ENCODE data around the gene GLOD5. TPM values are rescaled to one million over a fixed set of nuclear protein-coding genes. Genes with fewer than 3 reads are reported as not detected.

Gene GLOD5
- total and polyA plus RNA-seq, 9 of the 15 experiments (the other 6 are each of a cell fraction or from before 2014, with no cell fraction given), result 0.27 to 4.4 (median 2.2) TPM

DNA sequence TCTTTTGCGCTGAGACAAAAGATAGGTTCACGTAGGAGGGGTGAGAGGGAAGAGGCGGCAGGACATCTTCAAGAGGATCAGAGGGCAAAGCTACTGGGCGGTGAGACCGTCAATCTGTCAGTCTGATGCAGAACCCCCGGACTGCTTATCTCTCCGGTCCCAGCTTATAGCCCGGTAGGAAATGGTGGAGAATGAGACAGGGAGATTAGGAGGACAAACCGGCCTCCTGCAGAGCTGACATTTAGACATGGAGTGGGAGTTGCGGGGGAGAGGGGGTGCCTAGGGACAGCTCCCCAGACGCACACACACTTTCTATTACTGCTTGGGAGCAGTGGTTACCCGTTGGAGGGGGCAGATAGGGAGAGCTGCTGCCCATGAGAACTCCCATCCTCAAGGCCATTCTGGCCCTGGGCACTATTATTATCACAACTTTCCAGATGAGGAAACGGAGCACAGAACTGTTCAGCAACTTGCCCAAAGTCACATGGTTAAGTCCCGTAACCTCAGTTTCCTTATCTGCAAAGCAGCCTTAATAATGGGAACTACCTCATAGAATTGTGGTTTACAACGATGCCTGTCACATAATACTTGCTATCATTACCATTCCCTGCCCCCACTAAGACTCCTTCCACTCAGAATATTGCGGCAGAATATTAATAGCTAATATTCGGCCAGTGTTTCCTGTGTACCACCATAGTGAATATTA is 39.2 kb downstream of the GLOD5 start (continued):
- TF ChIP-seq, protein P1, sequence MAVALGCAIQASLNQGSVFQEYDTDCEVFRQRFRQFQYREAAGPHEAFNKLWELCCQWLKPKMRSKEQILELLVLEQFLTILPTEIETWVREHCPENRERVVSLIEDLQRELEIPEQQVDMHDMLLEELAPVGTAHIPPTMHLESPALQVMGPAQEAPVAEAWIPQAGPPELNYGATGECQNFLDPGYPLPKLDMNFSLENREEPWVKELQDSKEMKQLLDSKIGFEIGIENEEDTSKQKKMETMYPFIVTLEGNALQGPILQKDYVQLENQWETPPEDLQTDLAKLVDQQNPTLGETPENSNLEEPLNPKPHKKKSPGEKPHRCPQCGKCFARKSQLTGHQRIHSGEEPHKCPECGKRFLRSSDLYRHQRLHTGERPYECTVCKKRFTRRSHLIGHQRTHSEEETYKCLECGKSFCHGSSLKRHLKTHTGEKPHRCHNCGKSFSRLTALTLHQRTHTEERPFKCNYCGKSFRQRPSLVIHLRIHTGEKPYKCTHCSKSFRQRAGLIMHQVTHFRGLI (CRISPR knock-in tag; IDR thresholded peaks at IDR 0.05), result no peak
- TF ChIP-seq, protein P2, sequence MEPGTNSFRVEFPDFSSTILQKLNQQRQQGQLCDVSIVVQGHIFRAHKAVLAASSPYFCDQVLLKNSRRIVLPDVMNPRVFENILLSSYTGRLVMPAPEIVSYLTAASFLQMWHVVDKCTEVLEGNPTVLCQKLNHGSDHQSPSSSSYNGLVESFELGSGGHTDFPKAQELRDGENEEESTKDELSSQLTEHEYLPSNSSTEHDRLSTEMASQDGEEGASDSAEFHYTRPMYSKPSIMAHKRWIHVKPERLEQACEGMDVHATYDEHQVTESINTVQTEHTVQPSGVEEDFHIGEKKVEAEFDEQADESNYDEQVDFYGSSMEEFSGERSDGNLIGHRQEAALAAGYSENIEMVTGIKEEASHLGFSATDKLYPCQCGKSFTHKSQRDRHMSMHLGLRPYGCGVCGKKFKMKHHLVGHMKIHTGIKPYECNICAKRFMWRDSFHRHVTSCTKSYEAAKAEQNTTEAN (CRISPR knock-in tag; IDR thresholded peaks at IDR 0.05), result no peak
- no peak for TF ChIP-seq HSF4 (CRISPR knock-in tag; IDR thresholded peaks at IDR 0.05; ENCODE audit: borderline replicate concordance)
- TF ChIP-seq, protein P3, sequence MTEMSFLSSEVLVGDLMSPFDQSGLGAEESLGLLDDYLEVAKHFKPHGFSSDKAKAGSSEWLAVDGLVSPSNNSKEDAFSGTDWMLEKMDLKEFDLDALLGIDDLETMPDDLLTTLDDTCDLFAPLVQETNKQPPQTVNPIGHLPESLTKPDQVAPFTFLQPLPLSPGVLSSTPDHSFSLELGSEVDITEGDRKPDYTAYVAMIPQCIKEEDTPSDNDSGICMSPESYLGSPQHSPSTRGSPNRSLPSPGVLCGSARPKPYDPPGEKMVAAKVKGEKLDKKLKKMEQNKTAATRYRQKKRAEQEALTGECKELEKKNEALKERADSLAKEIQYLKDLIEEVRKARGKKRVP (CRISPR knock-in tag; IDR thresholded peaks at IDR 0.05), result no peak
- TF ChIP-seq GTF2E2 (tag; IDR thresholded peaks at IDR 0.05), result no peak
- TF ChIP-seq MAFG (tag; conservative IDR thresholded peaks at IDR 0.05), result no peak
- no peak for TF ChIP-seq ELF2 (CRISPR knock-in tag; IDR thresholded peaks at IDR 0.05)
- no peak for TF ChIP-seq ZNF408 (CRISPR knock-in tag; IDR thresholded peaks at IDR 0.05; ENCODE audit: low read depth)
- TF ChIP-seq MTF1 (CRISPR knock-in tag; IDR thresholded peaks at IDR 0.05; ENCODE audit: borderline replicate concordance), result no peak
- peak; percentile 98 for TF ChIP-seq POLR2AphosphoS5 (IDR thresholded peaks at IDR 0.05; ENCODE audit: control insufficient read depth, insufficient read depth, low read depth, low read length)
- no peak for TF ChIP-seq POU5F1 (IDR thresholded peaks at IDR 0.05; ENCODE audit: borderline replicate concordance, low read depth, low read length, partially characterized antibody)
- TF ChIP-seq, protein P4, sequence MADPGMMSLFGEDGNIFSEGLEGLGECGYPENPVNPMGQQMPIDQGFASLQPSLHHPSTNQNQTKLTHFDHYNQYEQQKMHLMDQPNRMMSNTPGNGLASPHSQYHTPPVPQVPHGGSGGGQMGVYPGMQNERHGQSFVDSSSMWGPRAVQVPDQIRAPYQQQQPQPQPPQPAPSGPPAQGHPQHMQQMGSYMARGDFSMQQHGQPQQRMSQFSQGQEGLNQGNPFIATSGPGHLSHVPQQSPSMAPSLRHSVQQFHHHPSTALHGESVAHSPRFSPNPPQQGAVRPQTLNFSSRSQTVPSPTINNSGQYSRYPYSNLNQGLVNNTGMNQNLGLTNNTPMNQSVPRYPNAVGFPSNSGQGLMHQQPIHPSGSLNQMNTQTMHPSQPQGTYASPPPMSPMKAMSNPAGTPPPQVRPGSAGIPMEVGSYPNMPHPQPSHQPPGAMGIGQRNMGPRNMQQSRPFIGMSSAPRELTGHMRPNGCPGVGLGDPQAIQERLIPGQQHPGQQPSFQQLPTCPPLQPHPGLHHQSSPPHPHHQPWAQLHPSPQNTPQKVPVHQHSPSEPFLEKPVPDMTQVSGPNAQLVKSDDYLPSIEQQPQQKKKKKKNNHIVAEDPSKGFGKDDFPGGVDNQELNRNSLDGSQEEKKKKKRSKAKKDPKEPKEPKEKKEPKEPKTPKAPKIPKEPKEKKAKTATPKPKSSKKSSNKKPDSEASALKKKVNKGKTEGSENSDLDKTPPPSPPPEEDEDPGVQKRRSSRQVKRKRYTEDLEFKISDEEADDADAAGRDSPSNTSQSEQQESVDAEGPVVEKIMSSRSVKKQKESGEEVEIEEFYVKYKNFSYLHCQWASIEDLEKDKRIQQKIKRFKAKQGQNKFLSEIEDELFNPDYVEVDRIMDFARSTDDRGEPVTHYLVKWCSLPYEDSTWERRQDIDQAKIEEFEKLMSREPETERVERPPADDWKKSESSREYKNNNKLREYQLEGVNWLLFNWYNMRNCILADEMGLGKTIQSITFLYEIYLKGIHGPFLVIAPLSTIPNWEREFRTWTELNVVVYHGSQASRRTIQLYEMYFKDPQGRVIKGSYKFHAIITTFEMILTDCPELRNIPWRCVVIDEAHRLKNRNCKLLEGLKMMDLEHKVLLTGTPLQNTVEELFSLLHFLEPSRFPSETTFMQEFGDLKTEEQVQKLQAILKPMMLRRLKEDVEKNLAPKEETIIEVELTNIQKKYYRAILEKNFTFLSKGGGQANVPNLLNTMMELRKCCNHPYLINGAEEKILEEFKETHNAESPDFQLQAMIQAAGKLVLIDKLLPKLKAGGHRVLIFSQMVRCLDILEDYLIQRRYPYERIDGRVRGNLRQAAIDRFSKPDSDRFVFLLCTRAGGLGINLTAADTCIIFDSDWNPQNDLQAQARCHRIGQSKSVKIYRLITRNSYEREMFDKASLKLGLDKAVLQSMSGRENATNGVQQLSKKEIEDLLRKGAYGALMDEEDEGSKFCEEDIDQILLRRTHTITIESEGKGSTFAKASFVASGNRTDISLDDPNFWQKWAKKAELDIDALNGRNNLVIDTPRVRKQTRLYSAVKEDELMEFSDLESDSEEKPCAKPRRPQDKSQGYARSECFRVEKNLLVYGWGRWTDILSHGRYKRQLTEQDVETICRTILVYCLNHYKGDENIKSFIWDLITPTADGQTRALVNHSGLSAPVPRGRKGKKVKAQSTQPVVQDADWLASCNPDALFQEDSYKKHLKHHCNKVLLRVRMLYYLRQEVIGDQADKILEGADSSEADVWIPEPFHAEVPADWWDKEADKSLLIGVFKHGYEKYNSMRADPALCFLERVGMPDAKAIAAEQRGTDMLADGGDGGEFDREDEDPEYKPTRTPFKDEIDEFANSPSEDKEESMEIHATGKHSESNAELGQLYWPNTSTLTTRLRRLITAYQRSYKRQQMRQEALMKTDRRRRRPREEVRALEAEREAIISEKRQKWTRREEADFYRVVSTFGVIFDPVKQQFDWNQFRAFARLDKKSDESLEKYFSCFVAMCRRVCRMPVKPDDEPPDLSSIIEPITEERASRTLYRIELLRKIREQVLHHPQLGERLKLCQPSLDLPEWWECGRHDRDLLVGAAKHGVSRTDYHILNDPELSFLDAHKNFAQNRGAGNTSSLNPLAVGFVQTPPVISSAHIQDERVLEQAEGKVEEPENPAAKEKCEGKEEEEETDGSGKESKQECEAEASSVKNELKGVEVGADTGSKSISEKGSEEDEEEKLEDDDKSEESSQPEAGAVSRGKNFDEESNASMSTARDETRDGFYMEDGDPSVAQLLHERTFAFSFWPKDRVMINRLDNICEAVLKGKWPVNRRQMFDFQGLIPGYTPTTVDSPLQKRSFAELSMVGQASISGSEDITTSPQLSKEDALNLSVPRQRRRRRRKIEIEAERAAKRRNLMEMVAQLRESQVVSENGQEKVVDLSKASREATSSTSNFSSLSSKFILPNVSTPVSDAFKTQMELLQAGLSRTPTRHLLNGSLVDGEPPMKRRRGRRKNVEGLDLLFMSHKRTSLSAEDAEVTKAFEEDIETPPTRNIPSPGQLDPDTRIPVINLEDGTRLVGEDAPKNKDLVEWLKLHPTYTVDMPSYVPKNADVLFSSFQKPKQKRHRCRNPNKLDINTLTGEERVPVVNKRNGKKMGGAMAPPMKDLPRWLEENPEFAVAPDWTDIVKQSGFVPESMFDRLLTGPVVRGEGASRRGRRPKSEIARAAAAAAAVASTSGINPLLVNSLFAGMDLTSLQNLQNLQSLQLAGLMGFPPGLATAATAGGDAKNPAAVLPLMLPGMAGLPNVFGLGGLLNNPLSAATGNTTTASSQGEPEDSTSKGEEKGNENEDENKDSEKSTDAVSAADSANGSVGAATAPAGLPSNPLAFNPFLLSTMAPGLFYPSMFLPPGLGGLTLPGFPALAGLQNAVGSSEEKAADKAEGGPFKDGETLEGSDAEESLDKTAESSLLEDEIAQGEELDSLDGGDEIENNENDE (IDR thresholded peaks at IDR 0.05; ENCODE audit: low read depth, low read length), result no peak
